NCI-H82 treated with DMSO at 0.1 percent for 48 hours (cell line): ENCODE measurements around the gene PRR33.
"Not testable (repeated sequence)": the region's sequence is repeated elsewhere in the genome, so short reads cannot be mapped to it uniquely, and the experiment has no call there.

Experiments used
- DNase-seq: peaks from one replicate; lab custom pipeline; 2025; ENCODE audit not compliant: unreplicated experiment; lab: John Stamatoyannopoulos, UW

PRR33 gene

DNA sequence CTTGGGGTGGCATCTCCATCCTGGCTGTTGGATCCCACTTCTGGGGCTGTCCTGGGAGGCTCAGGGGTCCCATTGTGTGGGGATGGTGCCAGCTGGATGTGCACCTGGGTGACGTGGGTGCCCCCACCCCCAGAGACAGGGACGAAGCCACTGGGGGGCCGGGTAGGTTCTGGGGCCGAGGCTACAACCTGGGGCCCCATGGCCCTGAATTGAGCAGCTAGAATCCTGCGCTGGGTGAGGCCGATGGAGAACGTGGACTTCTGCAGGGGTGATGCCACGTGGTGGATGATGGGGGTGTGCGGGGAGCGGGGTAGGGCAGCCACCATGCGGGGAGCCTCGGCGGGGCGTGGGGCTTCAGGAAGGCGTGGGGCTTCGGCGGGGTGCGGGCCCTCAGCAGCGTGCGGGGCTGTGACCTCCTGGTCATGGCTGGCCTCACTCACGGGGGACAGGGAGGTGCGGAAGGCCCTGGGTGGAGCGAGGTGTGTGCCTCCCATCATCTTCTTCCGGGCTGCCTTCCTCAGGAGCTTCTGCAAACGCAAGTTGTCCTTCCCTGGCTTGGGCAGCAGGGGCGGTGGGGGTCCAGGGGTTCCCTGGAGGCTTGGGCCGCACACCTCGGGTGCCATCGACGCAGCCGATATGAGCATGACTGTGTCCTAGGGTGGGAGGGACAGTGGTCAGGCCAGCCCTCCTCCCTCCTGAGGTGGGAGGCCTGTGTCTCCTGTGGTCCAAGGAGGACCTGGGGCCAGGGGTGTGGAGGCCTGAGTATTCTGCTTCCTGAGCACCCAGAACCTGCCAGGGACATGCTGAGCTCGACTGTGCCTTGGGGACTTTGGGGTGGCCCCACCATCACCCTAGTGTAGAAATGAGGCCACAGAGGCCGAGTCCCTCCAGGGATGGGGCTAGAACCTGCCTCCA, 1.5 kb downstream of the PRR33 start:
- DNase-seq: no peak

DNA sequence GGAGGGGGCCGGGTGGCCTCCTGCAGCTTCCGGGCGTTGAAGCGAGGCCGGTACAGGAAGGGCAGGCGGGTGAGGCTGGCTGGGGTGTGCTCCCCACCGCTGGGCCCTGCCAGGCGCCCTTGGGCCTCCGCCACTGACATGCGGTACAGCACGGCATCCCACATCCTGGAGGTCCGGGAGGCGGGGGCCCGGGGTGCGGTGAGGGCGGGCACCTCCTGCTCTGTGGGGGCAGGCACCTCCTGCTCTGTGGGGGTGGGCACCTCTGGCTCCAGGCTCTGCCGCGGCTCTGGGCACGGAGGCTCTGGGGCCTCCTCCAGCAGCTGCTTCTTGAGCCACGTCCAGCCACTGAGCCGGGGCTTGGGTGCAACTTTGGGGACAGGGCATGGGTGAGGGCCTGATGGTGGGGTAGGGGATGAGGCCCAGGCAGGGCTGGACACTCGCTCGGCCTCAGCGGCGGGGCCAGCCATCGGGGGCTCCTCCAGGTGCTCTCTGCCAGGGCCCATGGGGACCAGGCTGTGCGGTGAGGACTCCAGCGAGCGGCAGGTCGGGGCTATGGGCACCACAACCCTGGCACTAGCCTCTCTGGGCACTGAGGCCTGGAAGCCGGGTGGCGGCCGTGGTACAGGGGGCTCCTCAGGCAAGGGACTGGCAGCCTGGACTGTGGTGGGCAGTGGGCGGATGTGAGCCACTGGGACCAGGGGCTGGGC, 2.3 kb downstream of the PRR33 start:
- no peak for DNase-seq

DNA sequence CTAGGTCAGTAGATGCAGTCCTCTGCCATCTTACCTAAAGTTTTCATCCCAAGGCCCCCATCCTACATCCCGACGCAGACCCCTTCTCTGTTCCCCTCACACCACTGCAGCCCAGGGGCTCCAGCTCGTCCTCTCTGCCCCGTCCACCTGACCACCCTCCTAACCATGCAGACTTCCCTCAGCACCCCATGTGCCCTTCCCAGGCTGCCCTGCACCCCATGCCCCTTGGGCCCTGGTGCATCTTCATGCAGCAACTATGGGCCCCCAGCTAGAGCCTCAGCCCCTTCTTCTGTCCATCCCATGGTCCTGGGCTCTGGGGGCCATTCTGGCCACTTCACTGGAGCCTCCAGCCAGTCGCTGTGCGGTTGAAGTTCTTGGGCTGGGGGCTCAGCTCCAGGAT, 2.9 kb downstream of the PRR33 start:
- no peak for DNase-seq

DNA sequence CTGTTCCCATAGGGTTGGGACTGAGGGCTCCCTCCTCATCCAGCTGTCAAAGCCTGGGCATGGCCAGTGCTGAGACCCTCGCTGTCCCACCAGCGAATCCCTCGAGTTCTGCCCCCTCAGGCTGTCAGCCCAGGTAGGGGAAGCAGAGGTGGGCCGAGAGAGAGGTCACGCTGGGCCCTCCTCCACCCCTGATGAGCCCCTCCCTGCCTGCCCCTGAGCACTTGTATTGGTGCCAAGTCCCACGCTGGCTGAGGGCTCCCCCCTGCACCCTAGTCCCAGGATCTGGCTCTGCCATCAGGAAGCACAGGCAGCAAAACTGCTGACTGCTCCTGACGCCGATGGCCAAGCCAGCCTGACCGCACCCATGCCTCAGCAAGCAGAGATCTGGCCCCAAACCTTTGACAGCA, 3.3 kb downstream of the PRR33 start:
- DNase-seq: no peak

DNA sequence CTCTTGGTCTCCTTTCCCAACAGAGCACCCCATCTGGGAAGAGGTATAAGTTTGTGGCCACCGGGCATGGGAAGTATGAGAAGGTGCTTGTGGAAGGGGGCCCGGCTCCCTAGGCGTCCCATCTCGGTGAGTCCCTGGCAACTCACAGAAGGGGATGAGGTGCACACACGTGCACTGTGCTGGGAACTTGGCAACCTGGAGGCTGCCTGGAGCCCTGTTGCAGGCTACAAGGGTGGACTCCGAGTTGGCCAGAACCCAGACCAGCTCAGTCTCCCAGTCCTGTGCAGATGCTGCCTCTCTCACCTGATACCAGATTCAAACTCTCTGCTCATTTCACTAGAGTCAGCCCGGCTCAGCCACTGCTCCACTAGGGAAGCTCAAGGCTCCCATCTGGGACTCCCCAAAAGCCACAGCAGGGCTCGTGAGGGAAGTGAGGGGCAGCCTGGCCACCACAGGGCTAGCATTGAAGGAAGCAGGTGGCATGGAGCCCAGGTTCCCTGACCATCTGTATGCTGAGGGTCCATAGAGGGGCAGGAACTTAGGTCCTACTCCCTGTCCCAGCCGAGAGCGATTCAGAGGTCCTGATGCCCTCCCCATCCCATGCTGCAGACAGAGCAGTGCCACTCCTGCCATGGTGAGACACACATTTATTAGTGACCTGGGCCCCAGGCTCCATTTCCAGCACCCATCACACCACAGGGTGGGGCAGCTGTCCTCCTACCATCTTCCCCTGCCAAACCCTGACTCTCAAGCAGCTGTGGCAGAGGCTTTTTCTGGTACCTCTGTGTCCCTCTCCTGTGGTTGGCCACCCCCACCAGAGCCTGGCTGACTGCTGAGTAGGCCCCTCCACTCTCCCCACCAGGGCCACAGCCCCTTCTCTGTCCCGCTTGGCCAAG, 4.0 kb downstream of the PRR33 start:
- no peak for DNase-seq

DNA sequence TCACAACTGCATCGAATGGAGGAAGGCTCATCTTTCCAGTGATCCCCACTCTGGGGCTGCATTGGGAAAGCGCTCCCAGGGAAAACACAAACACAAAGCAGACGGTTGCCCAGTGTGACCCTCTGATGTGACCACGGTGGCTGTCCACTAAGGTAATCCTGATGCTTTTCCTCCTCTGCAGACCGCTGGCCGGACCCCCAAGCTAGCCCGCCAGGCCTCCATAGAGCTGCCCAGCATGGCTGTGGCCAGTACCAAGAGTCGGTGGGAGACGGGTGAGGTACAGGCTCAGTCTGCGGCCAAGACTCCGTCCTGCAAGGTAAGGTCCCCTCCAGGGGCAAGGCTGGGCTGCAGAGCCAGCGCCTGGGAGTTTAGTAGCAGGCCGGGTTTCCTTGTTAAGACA, 5.1 kb downstream of the PRR33 start:
- DNase-seq: not testable (repeated sequence)

DNA sequence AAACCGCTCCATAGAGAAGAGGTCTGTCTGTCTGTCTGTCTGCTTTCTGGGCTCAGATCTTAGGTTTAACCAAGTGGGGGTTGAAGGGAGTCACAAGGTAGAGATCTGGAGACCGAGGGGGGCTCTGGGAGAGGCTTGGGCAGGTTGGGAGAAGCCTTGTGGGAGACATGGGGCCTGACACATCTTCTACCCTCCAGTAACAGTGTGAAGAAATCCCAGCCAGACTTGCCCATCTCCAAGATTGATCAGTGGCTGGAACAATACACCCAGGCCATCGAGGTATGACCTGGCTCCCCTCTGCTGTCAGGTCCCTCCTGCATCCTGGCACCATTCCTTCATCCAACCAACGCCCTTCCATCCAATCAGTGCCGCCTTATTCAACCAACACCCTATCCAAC, 7.4 kb downstream of the PRR33 start:
- DNase-seq: no peak

DNA sequence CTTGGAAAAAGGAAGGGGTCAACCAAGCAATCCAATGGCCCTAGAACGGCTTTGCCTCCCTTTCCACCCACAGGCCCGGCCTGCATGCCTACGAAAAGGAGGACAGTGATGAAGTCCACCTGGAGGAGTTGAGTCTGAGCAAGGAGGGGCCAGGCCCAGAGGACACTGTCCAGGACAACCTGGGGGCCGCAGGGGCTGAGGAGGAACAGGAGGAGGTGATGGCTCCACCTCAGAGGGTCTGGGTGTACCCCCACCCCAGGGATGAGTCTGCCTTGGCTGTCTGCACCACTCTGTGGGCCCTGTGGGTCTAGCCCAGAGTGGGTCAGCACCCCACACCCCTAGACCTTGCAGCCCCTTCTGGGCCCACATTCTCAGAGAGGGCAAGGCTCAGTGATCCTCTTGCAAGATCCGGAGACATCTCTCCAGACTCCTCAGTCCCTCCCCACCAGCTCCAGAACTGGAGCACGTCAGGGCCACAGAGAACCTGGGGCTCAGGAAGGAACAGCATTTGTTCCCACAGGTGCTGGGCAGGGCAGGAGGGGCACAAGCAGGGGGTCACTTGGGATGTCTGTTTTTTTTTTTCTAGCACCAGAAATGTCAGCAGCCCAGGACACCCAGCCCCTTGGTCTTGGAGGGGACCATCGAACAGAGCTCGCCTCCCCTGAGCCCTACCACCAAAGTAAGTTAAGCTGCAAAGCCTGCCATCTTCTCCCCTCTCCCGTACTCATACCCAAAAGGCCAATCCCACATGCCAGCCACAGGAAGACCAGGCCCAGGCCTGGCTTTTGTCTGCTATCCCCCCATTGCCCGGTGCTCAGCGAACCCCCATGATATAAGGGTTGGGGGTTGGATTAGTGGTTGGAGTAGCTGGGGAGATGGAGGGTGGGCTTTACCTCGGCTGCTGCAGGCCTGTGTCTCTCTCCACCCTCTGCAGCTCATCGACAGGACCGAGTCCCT, 8.1 kb downstream of the PRR33 start:
- no peak for DNase-seq

DNA sequence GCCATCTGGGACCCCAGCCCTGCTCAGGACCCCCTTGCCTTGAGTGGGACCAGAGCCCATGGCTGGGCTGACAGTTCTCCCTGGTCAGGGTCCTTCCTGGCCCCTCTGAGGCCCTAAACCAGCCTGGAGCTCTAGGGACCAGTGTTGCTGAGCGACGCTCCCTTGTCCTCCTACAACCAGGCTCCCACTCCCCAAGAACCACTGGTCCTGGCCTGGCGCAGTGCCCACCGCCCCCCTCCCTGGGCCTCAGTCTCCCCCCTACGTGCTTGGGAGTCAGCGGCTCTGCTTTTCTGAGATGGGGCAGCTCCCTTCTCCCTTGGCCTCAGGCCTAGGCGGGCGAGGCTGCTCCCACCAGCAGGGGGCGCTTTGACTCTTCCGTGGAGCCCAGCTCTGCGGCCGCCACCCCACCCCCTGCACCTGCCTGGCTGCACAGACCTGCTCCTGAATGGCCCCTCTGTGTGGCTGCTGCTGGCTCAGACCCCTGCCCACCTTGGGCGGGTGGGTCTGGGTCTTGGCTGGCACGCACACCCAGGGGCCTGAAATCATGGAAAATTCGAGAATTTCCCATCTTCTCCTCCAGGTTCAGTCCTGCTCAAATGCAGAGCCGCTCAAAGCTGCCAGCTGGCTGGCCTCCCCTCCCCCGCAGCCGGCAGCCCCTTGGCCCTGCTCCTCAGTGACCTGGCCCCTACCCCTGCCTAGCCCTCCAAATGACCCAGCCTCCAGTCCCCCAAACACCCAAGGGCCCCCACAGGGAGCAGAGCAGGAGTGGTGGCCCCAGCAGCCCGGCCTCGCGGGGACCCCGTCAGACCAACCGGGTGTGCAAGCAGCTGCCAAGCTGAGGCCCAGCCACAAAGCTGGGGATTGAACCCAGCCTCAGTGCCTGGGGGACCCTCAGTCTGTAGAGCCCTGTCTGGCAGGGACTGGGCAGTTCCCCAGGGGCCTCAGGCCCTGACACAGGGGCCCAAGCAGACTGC, 9.1 kb downstream of the PRR33 start:
- peak; percentile 7 for DNase-seq

DNA sequence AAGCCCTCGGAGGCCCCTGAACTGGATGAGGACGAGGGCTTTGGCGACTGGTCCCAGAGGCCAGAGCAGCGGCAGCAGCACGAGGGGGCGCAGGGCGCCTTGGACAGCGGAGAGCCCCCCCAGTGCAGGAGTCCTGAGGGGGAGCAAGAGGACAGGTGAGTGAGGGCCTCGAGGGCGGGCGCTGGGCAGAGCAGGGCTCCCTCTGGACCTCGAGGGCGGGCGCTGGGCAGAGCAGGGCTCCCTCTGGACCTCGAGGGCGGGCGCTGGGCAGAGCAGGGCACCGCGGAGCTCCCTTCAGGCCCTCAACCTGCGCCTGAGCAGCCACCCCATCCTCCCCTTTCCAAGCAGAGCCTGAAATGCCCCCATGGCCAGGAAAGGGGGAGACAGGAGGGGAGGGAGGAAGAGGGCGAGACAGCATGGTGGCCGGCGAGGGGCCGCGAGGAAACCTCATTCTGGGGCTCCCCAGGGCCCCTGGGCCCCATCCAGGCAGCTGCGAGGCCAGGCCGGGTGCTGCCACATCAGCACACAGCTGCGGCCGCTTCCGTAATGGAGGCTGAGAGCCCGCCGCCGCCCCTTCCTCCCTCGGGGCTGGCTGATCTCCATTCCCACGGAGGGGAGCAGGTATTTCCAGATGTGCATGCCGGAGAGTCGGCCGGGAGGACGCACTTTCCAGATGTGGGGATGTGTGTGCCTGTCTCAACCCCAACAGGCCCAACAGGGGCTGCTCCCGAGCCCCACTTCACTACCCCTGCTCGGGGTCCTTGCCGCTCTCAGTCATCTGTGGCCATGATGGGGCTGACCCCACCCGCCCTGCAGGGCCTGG, 10.0 kb downstream of the PRR33 start:
- DNase-seq: no peak

DNA sequence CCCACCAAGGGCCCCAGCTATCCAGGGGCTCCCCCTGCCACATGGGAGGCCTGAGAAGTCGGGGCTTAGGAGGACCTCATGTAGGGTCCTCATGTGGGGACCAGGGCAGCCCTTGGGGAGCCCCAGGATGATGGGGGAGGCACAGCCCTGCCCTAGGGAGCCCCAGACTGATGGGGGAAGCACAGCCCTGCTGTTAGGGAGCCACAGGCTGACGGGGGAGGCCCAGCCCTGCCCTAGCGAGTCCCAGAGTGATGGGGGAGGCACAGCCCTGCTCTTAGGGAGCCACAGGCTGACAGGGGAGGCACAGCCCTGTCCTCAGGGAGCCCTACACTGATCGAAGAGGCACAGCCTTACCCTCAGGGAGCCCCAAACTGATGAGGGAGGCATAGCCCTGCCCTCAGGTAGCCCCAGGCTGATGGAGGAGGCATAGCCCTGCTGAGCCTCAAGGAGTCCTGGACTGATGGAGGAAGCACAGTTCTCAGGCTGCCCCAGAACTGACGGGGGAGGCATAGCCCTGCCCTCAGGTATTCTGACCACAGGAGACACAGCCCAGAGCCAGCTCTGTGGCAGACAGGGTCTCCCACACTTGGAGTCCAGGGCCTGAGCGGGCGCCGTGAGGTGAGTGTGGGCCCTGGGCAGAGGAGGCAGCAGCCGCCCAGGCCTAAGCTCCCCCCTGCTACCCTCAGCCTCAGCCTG, 10.8 kb downstream of the PRR33 start:
- no peak for DNase-seq

DNA sequence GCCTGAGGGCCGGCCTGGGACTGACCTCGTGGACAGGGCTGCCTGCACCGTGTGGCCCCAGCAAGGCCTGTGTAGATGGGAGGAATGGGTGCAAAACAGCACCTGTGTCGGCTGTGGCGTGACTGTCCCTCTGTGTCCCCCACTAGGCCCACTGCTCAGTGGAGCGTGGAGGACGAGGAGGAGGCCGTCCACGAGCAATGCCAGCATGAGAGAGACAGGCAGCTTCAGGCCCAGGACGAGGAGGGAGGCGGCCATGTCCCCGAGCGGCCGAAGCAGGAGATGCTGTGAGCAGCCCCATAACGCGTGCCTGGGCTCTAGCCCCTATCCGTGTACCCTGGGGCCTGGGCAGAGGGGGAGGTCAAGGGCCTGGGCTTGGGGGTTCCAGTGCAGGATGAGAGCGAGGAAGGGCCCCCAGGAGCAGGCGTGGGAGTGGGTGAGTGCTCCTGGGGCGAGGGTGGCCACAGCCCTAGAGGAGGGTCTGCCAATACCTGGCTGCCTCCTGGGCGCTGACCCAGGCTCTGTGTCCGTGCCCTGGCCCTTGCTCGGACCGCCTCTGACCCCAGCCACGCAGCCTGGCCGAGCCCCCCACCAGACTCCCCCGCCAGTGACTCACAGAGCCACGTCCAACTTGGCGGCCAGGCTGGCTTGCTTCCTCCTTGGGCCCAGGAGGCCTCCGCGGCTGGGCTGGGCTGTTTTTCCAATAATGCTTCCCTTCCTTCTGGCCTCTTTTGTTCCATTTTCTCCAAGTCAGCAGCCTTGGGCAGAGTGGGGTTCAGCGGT, 11.6 kb downstream of the PRR33 start:
- no peak for DNase-seq

DNA sequence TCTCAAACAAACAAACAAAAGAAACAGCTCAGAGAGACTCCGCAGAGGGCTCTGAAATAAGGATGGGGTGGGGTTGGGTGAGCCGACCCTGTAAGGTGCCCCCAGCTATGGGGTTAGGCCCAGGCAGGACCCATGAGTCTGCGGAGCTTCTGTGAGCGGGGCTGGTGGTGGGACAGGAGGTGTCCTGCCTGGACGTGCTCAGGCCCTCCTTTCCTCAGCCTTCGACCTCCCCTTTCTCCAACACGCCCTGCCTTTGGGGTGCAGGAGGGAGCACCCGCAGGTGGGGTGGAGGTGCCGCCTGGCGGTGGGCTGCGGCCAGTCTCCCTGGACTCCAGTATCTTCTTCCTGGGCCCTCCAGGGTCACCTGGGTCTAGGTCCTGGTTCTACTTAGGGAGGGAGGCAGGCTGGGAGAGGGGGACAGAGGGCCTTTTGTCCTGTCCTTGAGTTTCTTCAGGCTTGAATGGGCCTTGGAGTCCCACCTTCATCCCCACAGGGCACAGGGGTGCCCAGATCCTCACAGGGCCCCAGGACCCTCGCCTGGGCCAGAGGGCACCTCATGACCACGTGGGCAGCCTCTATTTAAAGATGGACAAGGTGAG, 12.3 kb downstream of the PRR33 start:
- no peak for DNase-seq

DNA sequence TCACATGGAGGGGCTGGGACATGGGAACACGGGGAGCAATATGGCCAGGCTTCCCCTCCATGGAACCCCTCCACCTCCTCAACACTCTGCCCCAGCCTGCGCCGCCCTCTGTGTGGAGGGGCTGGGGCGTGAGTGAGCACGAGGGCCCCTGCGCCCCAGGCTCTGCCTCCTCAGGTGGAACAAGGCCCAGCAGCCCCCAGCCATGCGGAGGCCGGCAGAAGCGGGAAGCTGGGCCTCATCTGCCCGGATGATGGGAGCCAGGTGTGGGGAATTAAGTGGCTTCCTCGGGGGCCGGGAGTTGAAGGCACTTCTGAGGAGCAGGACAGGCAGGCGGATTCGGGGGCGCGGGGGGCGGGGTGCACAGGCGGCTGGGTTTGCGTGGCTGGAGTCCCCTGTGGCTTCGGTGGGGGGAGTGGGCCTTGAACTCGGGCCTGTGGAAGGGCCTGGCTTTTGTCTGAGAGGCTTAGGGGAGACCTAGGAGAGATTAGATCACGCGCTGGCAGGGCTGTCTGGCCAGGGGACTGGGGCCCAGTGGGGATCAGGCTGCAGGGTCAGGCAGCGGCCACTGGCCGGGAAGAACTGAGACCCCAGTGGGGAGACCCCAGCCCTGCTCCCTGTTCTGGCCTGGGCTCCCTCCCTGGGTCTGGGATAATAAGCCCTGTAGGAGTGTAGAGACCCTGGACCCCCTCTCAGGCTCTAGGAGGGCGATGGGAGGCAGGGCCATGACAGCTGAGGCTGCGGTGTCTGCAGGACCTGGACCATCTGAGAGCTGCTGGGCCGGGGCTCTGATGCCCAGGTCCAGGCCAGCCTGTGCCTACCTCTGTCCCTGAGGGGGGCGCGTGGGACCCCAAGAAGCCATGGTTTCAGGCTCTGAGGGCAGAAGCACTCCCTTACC, 13.3 kb downstream of the PRR33 start:
- DNase-seq: no peak
